IPS-15b (cell line): ENCODE data around the gene MPI.

Experiments used
- H3K27me3 ChIP-seq: one replicate; pipeline ENCODE4 v1.6.1; 2013; ENCODE audit warnings: low read length; ENCODE audit not compliant: control insufficient read depth, insufficient read depth
- H3K36me3 ChIP-seq: one replicate; pipeline ENCODE4 v1.6.1; 2013; ENCODE audit warnings: low read length; ENCODE audit not compliant: control insufficient read depth, insufficient read depth
- H3K4me1 ChIP-seq: one replicate; pipeline ENCODE4 v1.6.1; 2013; ENCODE audit warnings: mild to moderate bottlenecking, low read length; ENCODE audit not compliant: control insufficient read depth, insufficient read depth
- H3K4me3 ChIP-seq: one replicate; pipeline ENCODE4 v1.5.1; 2013; ENCODE audit warnings: low read depth, low read length
- H3K9ac ChIP-seq: one replicate; pipeline ENCODE4 v1.6.1; 2013; ENCODE audit warnings: low read depth, mild to moderate bottlenecking, low read length
- H3K9me3 ChIP-seq: one replicate; pipeline ENCODE4 v1.6.1; 2013; ENCODE audit warnings: mild to moderate bottlenecking, low read length; ENCODE audit not compliant: control insufficient read depth, insufficient read depth

Gene MPI

GRCh38 chr15:74896316-74896715 is 6.5 kb downstream of the MPI start:
- no peaks in the 10 kb centered on the region for H3K27me3 ChIP-seq

GRCh38 chr15:74897300-74897701 is 7.5 kb downstream of the MPI start:
- no peaks in the 10 kb centered on the region for H3K27me3 ChIP-seq
- no peak overlapping the region for H3K9ac ChIP-seq
- H3K4me1 ChIP-seq, result no peaks in the 10 kb centered on the region
- no peaks in the 10 kb centered on the region for H3K9me3 ChIP-seq
- no peak overlapping the region for H3K4me3 ChIP-seq
- peaks cover 29% of the 10 kb centered on the region for H3K36me3 ChIP-seq

More at GRCh38 chr15:74896316-74896715, 6.5 kb downstream of the MPI start:
- Histone ChIP-seq H3K4me3 (no peak overlapping the region), H3K4me1 (no peaks in the 10 kb centered on the region), H3K9me3 (no peaks in the 10 kb centered on the region), H3K9ac (no peak overlapping the region), H3K36me3 (peaks cover 27% of the 10 kb centered on the region)

- H3K9ac ChIP-seq, result no peak overlapping the region
These were observed 11.8 kb downstream of the MPI start for GRCh38 chr15:74901612-74902063.

GRCh38 chr15:74902295-74903075 is 12.6 kb downstream of the MPI start:
- peaks cover 34% of the 10 kb centered on the region for H3K36me3 ChIP-seq
- no peak overlapping the region for H3K4me3 ChIP-seq
- no peak overlapping the region for H3K9ac ChIP-seq
- H3K9me3 ChIP-seq, result no peaks in the 10 kb centered on the region
- no peaks in the 10 kb centered on the region for H3K4me1 ChIP-seq
- H3K27me3 ChIP-seq, result no peaks in the 10 kb centered on the region

More at GRCh38 chr15:74901612-74902063, 11.8 kb downstream of the MPI start:
- Histone ChIP-seq H3K27me3 (no peaks in the 10 kb centered on the region), H3K4me1 (no peaks in the 10 kb centered on the region), H3K9me3 (no peaks in the 10 kb centered on the region), H3K4me3 (no peak overlapping the region), H3K36me3 (peaks cover 34% of the 10 kb centered on the region)

GRCh38 chr15:74903676-74904075 is 13.8 kb downstream of the MPI start:
- H3K9ac ChIP-seq, result no peak overlapping the region
- no peak overlapping the region for H3K4me3 ChIP-seq
- H3K36me3 ChIP-seq, result peaks cover 31% of the 10 kb centered on the region
- no peaks in the 10 kb centered on the region for H3K27me3 ChIP-seq
- H3K4me1 ChIP-seq, result no peaks in the 10 kb centered on the region
- H3K9me3 ChIP-seq, result no peaks in the 10 kb centered on the region

GRCh38 chr15:74904190-74904805 is 14.5 kb downstream of the MPI start:
- Histone ChIP-seq H3K4me1 (no peaks in the 10 kb centered on the region), H3K9ac (no peak overlapping the region), H3K9me3 (no peaks in the 10 kb centered on the region), H3K4me3 (no peak overlapping the region), H3K27me3 (no peaks in the 10 kb centered on the region), H3K36me3 (peaks cover 31% of the 10 kb centered on the region)

- no peaks in the 10 kb centered on the region for H3K27me3 ChIP-seq
- peaks cover 21% of the 10 kb centered on the region for H3K36me3 ChIP-seq
- H3K4me3 ChIP-seq, result peak overlapping the region; percentile 93
- peak overlapping the region; percentile 83 for H3K9ac ChIP-seq
- no peaks in the 10 kb centered on the region for H3K4me1 ChIP-seq
- no peaks in the 10 kb centered on the region for H3K9me3 ChIP-seq
These were observed 16.2 kb downstream of the MPI start for GRCh38 chr15:74906067-74906449.

- Histone ChIP-seq H3K36me3 (peaks cover 21% of the 10 kb centered on the region), H3K4me1 (no peaks in the 10 kb centered on the region), H3K9ac (peak within 1 kb of the TSS; percentile 84), H3K27me3 (no peaks in the 10 kb centered on the region), H3K4me3 (peak within 1 kb of the TSS; percentile 93), H3K9me3 (no peaks in the 10 kb centered on the region)
These were observed 16.8 kb downstream of the MPI start, which contains the start of gene FAM219B for GRCh38 chr15:74906450-74907162. Gene FAM219B (minus strand): TSS chr15:74906851. CDS start chr15:74906800, 51 bp downstream.

- H3K4me3 ChIP-seq, result peak overlapping the region; percentile 93
- peaks cover 19% of the 10 kb centered on the region for H3K36me3 ChIP-seq
- no peaks in the 10 kb centered on the region for H3K9me3 ChIP-seq
- H3K4me1 ChIP-seq, result no peaks in the 10 kb centered on the region
- no peaks in the 10 kb centered on the region for H3K27me3 ChIP-seq
- H3K9ac ChIP-seq, result peak overlapping the region; percentile 84
These were observed 17.5 kb downstream of the MPI start for GRCh38 chr15:74907163-74907870.

- Histone ChIP-seq H3K9ac (no peak overlapping the region), H3K36me3 (peaks cover 12% of the 10 kb centered on the region), H3K9me3 (no peaks in the 10 kb centered on the region), H3K4me3 (no peak overlapping the region), H3K4me1 (no peaks in the 10 kb centered on the region), H3K27me3 (no peaks in the 10 kb centered on the region)
These were observed 18.8 kb downstream of the MPI start for GRCh38 chr15:74908635-74909034.

- Histone ChIP-seq H3K36me3 (peaks cover 16% of the 10 kb centered on the region), H3K27me3 (no peaks in the 10 kb centered on the region), H3K9me3 (no peaks in the 10 kb centered on the region), H3K4me3 (no peak overlapping the region), H3K4me1 (no peaks in the 10 kb centered on the region), H3K9ac (no peak overlapping the region)
These were observed 23.2 kb downstream of the MPI start for GRCh38 chr15:74913041-74913440.
